Heart left ventricle (tissue), 16 donors: ENCODE data around the gene TTC23. TPM values are rescaled to one million over a fixed set of nuclear protein-coding genes. Genes with fewer than 3 reads are reported as not detected.
A peak's percentile ranks its signal among the peaks of the same experiment; 100 is the strongest.

ENCODE experiments used
- ATAC-seq, 4 donors: fragments of 200-7000 bp; cut with Tn5 transposase; one replicate each; pipeline ENCODE4 v1.9.1; 2020 to 2022; ENCODE audit warnings: moderate library complexity in 4 of 4, mild to moderate bottlenecking in 3 of 4, moderate number of reproducible peaks in 1 of 4
- DNase-seq, 5 donors: peaks; one replicate each; pipeline ENCODE4 v3.0.0-alpha.2; 2020
- H3K27ac ChIP-seq, 12 donors: fragments of 200-600 bp; sonication (generic) in 4 of 12; one replicate each; pipeline versions ENCODE4 v1.5.0 to v1.8.0; 2016 to 2022; ENCODE audit warnings: mild to moderate bottlenecking in 2 of 12
- H3K27me3 ChIP-seq, 9 donors: fragments of 200-600 bp; sonication (generic) in 2 of 9; one replicate each; pipeline versions ENCODE4 v1.5.1 to v1.8.0; 2016 to 2022; ENCODE audit warnings: mild to moderate bottlenecking in 3 of 9
- H3K36me3 ChIP-seq, 9 donors: fragments of 200-600 bp; sonication (generic) in 2 of 9; one replicate each; pipeline versions ENCODE4 v1.5.0 to v1.8.0; 2018 to 2022; ENCODE audit warnings: mild to moderate bottlenecking in 2 of 9
- H3K4me1 ChIP-seq, 12 donors: fragments of 200-600 bp; sonication (generic) in 4 of 12; one replicate each; pipeline versions ENCODE4 v1.5.0 to v1.8.0; 2016 to 2022; ENCODE audit warnings: mild to moderate bottlenecking in 3 of 12
- H3K4me3 ChIP-seq, 12 donors: fragments of 200-600 bp; sonication (generic) in 4 of 12; one replicate each; pipeline versions ENCODE4 v1.5.0 to v1.8.0; 2017 to 2022; ENCODE audit warnings: mild to moderate bottlenecking in 9 of 12, moderate library complexity in 4 of 12
- H3K9me3 ChIP-seq, 12 donors: fragments of 200-600 bp; sonication (generic) in 4 of 12; one replicate each; pipeline versions ENCODE4 v1.5.0 to v1.8.0; 2016 to 2022; ENCODE audit warnings: mild to moderate bottlenecking in 1 of 12
- POLR2A ChIP-seq, 2 donors: fragments of 450-650 bp; IDR thresholded peaks; one replicate each; pipeline ENCODE4 v1.6.1; 2017; ENCODE audit warnings: antibody characterized with exemption in 2 of 2, mild to moderate bottlenecking in 2 of 2, moderate library complexity in 2 of 2
- WGBS, 4 donors: extraction: QIAGEN DNeasy Blood & Tissue Kit in 2 of 4; methylation state at CpG; one replicate each; pipeline versions ENCODE4 v1.1.5 to v1.1.7; 2013 to 2018; 5-methylcytosine and 5-hydroxymethylcytosine counted together
- intact Hi-C, 10 donors: fragments of 100-400 bp; cut with DNase I; formaldehyde crosslinking; loops; one replicate each; pipeline versions ENCODE4 v1.11.1 to v1.14.2; 2022
- polyA plus RNA-seq, 2 donors: library from polyadenylated mRNA; stranded (reverse); fragments of 200-250 nt; gene quantifications; one replicate each; pipeline ENCODE4 v1.2.3, GENCODE V29; 2013
- total RNA-seq, 9 donors: library from RNA; depleted of rRNA in 2 of 9; stranded (reverse); fragments of >200 nt in 2 of 9; fragmentation: NEBNext Ultra II Directional in 3 of 9; extraction: Animal tissue kit (Norgen Biotek cat#: 25700) in 3 of 9; gene quantifications; one replicate each; pipeline versions ENCODE4 v1.1.0 to v1.2.4, GENCODE V29; 2016 to 2023
- TF ChIP-seq, protein P1 (sequence below), 12 donors: fragments of 200-600 bp; sonication (generic) in 4 of 12; IDR thresholded peaks; one replicate each; pipeline versions ENCODE4 v1.5.0 to v1.8.0; 2018 to 2022; ENCODE audit warnings: antibody characterized with exemption in 12 of 12, mild to moderate bottlenecking in 5 of 12
- donor health status: ischemic (EF 13 %, LVEDD 7.1; RV severe dilation, severe dysfunction).
- donor health status: healthy with polysubstance abuse.
- donor health status: DM: no; HTN: yes; CAD: no.
- donor health status: DM: no; HTN: no; CAD: no.
- donor health status: ischemic (EF 25% LVEDD 6.9; RV normal size, moderate dysfunction).
- donor health status: ischemic (EF 25% LVEDD 5.7; RV mildly dilated, moderate dysfunction).
- donor health status: healthy.
- donor health status: DM: yes; HTN: yes; CAD: no.
- donor health status: ischemic (EF 35%, LVEDD 5.7; RV mildly dilated, moderate dysfunction).
- donor health status: nonischemic (EF 11% LVEDD 7.7; RV severe dilation, severe dysfunction).
- donor health status: DM: yes; HTN: yes; CAD: no.
- donor health status: PGD.
- donor health status: ischemic (EF 29% LVEDD 5.4; RV normal size, mild dysfunction).
- donor health status: nonischemic (EF 23%, LVEDD 6.1; RV moderate dilation, normal function).

Gene TTC23
- total and polyA plus RNA-seq, 11 donors = 5.7 to 19.5 (median 10.4) TPM

DNA sequence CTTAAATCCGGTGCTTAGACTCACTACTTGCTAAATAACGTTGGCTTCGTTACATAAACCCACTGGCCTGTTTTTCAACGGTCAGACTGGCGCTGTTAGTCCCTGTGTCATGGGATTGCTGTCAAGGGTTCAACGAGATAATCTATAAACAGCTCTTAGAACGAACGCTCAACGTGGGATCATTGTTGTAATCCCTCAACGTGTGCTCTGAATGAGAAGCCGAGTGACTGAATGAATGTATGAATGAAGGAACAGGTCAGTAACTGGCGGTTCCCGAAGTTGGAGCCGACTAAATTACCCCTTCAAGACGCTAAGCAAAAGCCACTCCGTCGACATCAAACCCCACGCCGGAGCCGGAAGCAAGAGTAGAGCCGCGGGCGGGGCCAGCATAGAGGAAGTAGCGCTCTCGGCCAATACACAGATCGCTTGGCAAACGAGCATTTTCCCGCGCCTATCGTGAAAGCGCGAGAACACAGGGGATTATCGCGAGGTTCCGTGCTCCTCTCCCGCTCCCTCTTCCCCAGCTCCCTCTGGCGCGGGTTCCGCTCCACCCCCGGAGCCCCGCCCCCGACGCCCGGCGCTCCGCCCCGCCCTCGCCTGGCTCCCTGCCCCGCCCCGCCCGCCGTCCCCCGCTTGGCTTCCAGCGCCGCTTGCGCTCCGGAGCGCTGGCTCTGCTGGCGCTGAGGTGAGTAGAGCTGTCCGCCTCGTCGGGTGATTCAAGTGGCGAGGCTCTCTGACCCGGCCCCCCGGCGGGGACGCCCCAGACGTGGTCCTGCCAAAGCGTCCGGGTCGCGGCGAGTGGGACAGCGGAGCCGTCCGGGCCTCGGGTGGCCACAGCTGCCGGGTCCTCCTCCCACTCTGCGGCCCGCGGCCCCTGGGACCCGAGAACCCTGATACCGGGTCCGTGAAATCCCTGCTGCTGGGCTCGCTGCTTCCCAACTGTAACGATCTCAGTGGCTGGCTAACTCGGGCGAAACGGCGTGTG is 1.8 kb upstream of the TTC23 start, which contains the start of gene LRRC28:
TSS of gene LRRC28 (plus strand) at position 625 of the 985 bp plus-strand sequence. CDS start 4,477 bp downstream, outside the sequence.
- intact Hi-C loops = no loop called here
- H3K27me3 ChIP-seq = no peaks in the 10 kb centered on the region
- H3K4me1 ChIP-seq = peaks cover 0 to 48% (median 23%) of the 10 kb centered on the region in 12 donors
- WGBS, 4 donors = 0 to 1% (median 0%) methylated on average over 38 to 90 of the region's 90 CpGs
- no peaks in the 10 kb centered on the region for H3K9me3 ChIP-seq
- peak; percentile 92 to 97 (median 96) for ATAC-seq
- peak within 1 kb of the TSS; percentile 56 to 87 (median 74) for H3K4me3 ChIP-seq
- peak; percentile 98 to 99 (median 99) for DNase-seq
- peaks cover 0 to 5% (median 0%) of the 10 kb centered on the region in 9 donors for H3K36me3 ChIP-seq
- H3K27ac ChIP-seq = peak within 1 kb of the TSS; percentile 87 to 97 (median 92)
- TF ChIP-seq, protein P1, sequence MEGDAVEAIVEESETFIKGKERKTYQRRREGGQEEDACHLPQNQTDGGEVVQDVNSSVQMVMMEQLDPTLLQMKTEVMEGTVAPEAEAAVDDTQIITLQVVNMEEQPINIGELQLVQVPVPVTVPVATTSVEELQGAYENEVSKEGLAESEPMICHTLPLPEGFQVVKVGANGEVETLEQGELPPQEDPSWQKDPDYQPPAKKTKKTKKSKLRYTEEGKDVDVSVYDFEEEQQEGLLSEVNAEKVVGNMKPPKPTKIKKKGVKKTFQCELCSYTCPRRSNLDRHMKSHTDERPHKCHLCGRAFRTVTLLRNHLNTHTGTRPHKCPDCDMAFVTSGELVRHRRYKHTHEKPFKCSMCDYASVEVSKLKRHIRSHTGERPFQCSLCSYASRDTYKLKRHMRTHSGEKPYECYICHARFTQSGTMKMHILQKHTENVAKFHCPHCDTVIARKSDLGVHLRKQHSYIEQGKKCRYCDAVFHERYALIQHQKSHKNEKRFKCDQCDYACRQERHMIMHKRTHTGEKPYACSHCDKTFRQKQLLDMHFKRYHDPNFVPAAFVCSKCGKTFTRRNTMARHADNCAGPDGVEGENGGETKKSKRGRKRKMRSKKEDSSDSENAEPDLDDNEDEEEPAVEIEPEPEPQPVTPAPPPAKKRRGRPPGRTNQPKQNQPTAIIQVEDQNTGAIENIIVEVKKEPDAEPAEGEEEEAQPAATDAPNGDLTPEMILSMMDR (IDR thresholded peaks at IDR 0.05) = no peak
- peak; percentile 84 to 85 for TF ChIP-seq POLR2A (IDR thresholded peaks at IDR 0.05)

DNA sequence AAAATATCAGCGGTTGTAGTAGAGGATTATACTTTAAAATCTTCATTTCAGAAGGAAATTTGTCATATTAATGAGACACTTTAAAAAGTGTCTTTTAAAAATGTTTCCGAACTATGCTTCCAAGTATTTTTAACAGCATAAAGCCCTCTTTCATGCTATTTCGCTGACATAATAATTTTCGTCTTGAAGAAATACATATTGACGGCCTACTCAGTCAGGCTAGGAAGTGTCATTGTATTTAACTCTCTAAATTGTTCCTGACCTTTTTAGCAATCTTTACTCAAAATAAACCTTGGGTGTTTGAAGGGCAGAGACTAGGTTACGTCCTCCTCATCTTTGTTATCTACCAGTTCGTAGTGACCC is 1.1 kb upstream of the TTC23 start:
- no peak for TF ChIP-seq POLR2A (IDR thresholded peaks at IDR 0.05)
- TF ChIP-seq, protein P1 (IDR thresholded peaks at IDR 0.05) = no peak
- intact Hi-C loops = no loop called here

DNA sequence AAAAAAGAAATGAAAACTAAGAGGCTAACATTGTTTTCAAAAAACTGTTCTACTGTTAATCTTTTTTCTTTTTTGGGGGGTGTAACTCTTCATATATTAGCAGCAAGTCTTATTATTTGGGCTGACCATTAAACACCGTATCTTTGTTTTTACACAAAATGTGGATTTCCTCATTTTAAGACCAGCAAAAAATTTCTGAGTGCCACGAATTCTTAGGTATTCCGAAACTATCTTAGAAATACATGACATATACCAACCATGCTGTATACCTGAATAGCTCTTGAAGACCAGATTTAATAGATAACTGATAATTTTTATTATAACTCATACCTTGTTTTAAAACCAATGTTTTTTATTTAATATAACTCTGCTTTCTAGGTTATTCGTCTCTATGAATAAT is 620 bp upstream of the TTC23 start:
- TF ChIP-seq POLR2A (IDR thresholded peaks at IDR 0.05) = no peak
- intact Hi-C loops = no loop called here
- H3K9me3 ChIP-seq = no peaks in the 10 kb centered on the region
- H3K36me3 ChIP-seq = peaks cover 0 to 3% (median 0%) of the 10 kb centered on the region in 9 donors
- H3K4me1 ChIP-seq = peaks cover 0 to 48% (median 23%) of the 10 kb centered on the region in 12 donors
- no peaks in the 10 kb centered on the region for H3K27me3 ChIP-seq
- H3K4me3 ChIP-seq = peak overlapping the region in 11 of 12 donors; percentile 43 to 87 (median 74)
- H3K27ac ChIP-seq = peak overlapping the region in 11 of 12 donors; percentile 88 to 97 (median 93)
- 26 to 41% (median 28%) methylated on average over 4 of the region's 4 CpGs for WGBS, 4 donors
- ATAC-seq (no peak), DNase-seq (no peak)

More for the DNA sequence above, 1.1 kb upstream of the TTC23 start:
- H3K27me3 ChIP-seq = no peaks in the 10 kb centered on the region
- peak overlapping the region; percentile 42 to 87 (median 74) for H3K4me3 ChIP-seq
- ATAC-seq = no peak
- peaks cover 0 to 48% (median 23%) of the 10 kb centered on the region in 12 donors for H3K4me1 ChIP-seq
- no peaks in the 10 kb centered on the region for H3K9me3 ChIP-seq
- WGBS, 4 donors = 7 to 15% (median 10%) methylated on average over 7 of the region's 7 CpGs
- no peak for DNase-seq
- H3K36me3 ChIP-seq = no peaks in the 10 kb centered on the region
- peak overlapping the region; percentile 87 to 97 (median 92) for H3K27ac ChIP-seq

DNA sequence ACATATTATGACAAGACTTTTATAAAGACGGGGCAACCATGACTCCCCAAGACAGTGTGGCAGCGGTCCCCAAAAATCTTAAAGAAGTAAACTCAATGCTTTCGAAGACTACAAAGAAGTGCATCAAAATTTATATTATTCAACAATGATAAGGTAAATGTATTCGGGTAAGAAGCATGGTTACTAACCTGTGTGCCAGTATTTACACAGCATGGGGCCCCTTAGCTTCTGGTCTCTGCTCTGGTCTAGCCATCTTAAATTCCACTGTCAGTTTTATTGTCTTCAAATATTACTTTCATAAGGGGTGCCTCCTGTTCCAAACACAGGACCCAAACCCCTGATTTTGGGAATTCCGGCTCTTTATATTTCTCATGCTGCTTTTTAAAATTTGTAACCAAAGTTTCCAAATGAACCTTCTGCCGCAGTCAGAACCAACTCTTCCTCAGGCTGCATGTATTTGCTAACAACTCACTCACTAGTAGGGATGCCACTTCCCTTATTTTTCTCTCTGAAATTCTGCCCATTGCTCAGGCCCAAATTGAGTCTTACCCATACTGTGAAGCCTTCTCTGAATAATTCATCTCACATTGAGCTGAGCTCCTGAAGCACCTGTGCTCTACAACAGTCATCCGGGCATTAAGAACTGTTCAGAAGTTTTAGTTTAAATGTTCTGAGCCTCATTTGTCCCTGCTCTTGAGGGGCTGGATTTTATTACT is 1.2 kb downstream of the TTC23 start:
- peak overlapping the region in 11 of 12 donors; percentile 43 to 87 (median 74) for H3K4me3 ChIP-seq
- peaks cover 0 to 42% (median 23%) of the 10 kb centered on the region in 12 donors for H3K4me1 ChIP-seq
- H3K27ac ChIP-seq = peak overlapping the region in 1 of 12 donors; percentile 94
- H3K9me3 ChIP-seq = no peaks in the 10 kb centered on the region
- intact Hi-C loops = no loop called here
- DNase-seq (no peak), ATAC-seq (no peak)
- TF ChIP-seq POLR2A (IDR thresholded peaks at IDR 0.05) = no peak
- TF ChIP-seq, protein P1 (IDR thresholded peaks at IDR 0.05) = no peak
- peaks cover 0 to 14% (median 0%) of the 10 kb centered on the region in 9 donors for H3K36me3 ChIP-seq
- 76 to 80% (median 78%) methylated on average over 7 of the region's 7 CpGs for WGBS, 4 donors
- no peaks in the 10 kb centered on the region for H3K27me3 ChIP-seq
